Glutamatergic neuron (in vitro differentiated cells): ENCODE data around the gene CS. TPM values are rescaled to one million over a fixed set of nuclear protein-coding genes. Genes with fewer than 3 reads are reported as not detected.

Experiments
- DNase-seq: peaks from one replicate; pipeline ENCODE4 v3.0.0; 2022
- H3K27ac Mint-ChIP-seq: one replicate; pipeline ENCODE4 v1.8.0; 2020; ENCODE audit warnings: mild to moderate bottlenecking, mixed read lengths, inconsistent platforms; ENCODE audit not compliant: unreplicated experiment
- H3K27me3 Mint-ChIP-seq: one replicate; pipeline ENCODE4 v1.8.0; 2020; ENCODE audit warnings: mild to moderate bottlenecking, moderate library complexity, mixed read lengths, inconsistent platforms; ENCODE audit not compliant: unreplicated experiment
- H3K36me3 Mint-ChIP-seq: one replicate; pipeline ENCODE4 v1.8.0; 2020; ENCODE audit warnings: mild to moderate bottlenecking, mixed read lengths, inconsistent platforms; ENCODE audit not compliant: unreplicated experiment
- H3K4me1 Mint-ChIP-seq: one replicate; pipeline ENCODE4 v1.8.0; 2020; ENCODE audit warnings: mild to moderate bottlenecking, low read depth, mixed read lengths, inconsistent platforms; ENCODE audit not compliant: unreplicated experiment
- H3K4me3 Mint-ChIP-seq: one replicate; pipeline ENCODE4 v1.8.0; 2020; ENCODE audit warnings: mild to moderate bottlenecking, mixed read lengths, inconsistent platforms; ENCODE audit not compliant: unreplicated experiment
- H3K9me3 Mint-ChIP-seq: one replicate; pipeline ENCODE4 v1.8.0; 2020; ENCODE audit warnings: mild to moderate bottlenecking, moderate library complexity, mixed read lengths, inconsistent platforms; ENCODE audit not compliant: unreplicated experiment
- CTCF ChIP-seq: fragments of 200-600 bp; sonication (generic); IDR thresholded peaks from one replicate; pipeline ENCODE4 v1.5.0; 2021; ENCODE audit not compliant: partially characterized antibody, unreplicated experiment
- total RNA-seq: library from RNA; stranded (reverse); fragmentation: NEBNext Ultra II Directional; extraction: Animal tissue kit (Norgen Biotek cat#: 25700); gene quantifications from one replicate; pipeline ENCODE4 v1.2.1, GENCODE V29; 2021; ENCODE audit not compliant: unreplicated experiment

CS gene
- total RNA-seq, 1 donor from 2014 or later = 257 TPM

- no peak for TF ChIP-seq CTCF
- no peak overlapping the region for H3K4me3 Mint-ChIP-seq
- H3K4me1 Mint-ChIP-seq = no peaks in the 10 kb centered on the region
- no peaks in the 10 kb centered on the region for H3K27me3 Mint-ChIP-seq
- no peaks in the 10 kb centered on the region for H3K36me3 Mint-ChIP-seq
- no peak overlapping the region for H3K27ac Mint-ChIP-seq
- peaks cover 1% of the 10 kb centered on the region for H3K9me3 Mint-ChIP-seq
- no peak for DNase-seq
Measured at GRCh38 chr12:56236091-56236490, 64.0 kb downstream of the CS start.

GRCh38 chr12:56234746-56235436 lies 65.2 kb downstream of the CS start:
- DNase-seq = no peak
- Mint-ChIP-seq H3K27ac (peak overlapping the region; percentile 18), H3K36me3 (no peaks in the 10 kb centered on the region), H3K4me1 (no peaks in the 10 kb centered on the region), H3K9me3 (peaks cover 1% of the 10 kb centered on the region), H3K4me3 (no peak overlapping the region), H3K27me3 (no peaks in the 10 kb centered on the region)
- no peak for TF ChIP-seq CTCF

GRCh38 chr12:56231184-56231582 lies 68.9 kb downstream of the CS start:
- no peaks in the 10 kb centered on the region for H3K4me1 Mint-ChIP-seq
- DNase-seq = no peak
- H3K36me3 Mint-ChIP-seq = no peaks in the 10 kb centered on the region
- TF ChIP-seq CTCF = no peak
- H3K27ac Mint-ChIP-seq = no peak overlapping the region
- H3K4me3 Mint-ChIP-seq = no peak overlapping the region
- H3K9me3 Mint-ChIP-seq = no peaks in the 10 kb centered on the region
- H3K27me3 Mint-ChIP-seq = no peaks in the 10 kb centered on the region

GRCh38 chr12:56230432-56231183 lies 69.5 kb downstream of the CS start:
- TF ChIP-seq CTCF = no peak
- Mint-ChIP-seq H3K36me3 (no peaks in the 10 kb centered on the region), H3K4me3 (no peak overlapping the region), H3K27ac (no peak overlapping the region), H3K4me1 (no peaks in the 10 kb centered on the region), H3K9me3 (no peaks in the 10 kb centered on the region), H3K27me3 (no peaks in the 10 kb centered on the region)
- no peak for DNase-seq

- Mint-ChIP-seq H3K36me3 (no peaks in the 10 kb centered on the region), H3K4me1 (peaks cover 3% of the 10 kb centered on the region), H3K9me3 (no peaks in the 10 kb centered on the region), H3K27ac (no peak within 1 kb of the TSS), H3K4me3 (no peak within 1 kb of the TSS), H3K27me3 (no peaks in the 10 kb centered on the region)
- no peak for TF ChIP-seq CTCF
- DNase-seq = no peak
Measured at GRCh38 chr12:56229916-56230431, 70.2 kb downstream of the CS start, which contains the start of gene SLC39A5. TSS of gene SLC39A5 (plus strand) at chr12:56230051. CDS start at chr12:56231275, 1,224 bp downstream.
